A549 treated with CpdA at 1 μM for 4 hours (cell line): ENCODE results near the gene HS1BP3. TPM values are rescaled to one million over a fixed set of nuclear protein-coding genes. Genes with fewer than 3 reads are reported as not detected.

Experiments used
- total RNA-seq: library from RNA; stranded (reverse); fragments of 200-300 nt; extraction: Qiagen RNA extraction; gene quantifications from 5 replicates; pipeline ENCODE4 v1.2.3, GENCODE V29; 2022; ENCODE audit warnings: low read depth

HS1BP3 gene
- 35.6 to 41.5 TPM (median 41.1 TPM) in 5 replicates for total RNA-seq

DNA sequence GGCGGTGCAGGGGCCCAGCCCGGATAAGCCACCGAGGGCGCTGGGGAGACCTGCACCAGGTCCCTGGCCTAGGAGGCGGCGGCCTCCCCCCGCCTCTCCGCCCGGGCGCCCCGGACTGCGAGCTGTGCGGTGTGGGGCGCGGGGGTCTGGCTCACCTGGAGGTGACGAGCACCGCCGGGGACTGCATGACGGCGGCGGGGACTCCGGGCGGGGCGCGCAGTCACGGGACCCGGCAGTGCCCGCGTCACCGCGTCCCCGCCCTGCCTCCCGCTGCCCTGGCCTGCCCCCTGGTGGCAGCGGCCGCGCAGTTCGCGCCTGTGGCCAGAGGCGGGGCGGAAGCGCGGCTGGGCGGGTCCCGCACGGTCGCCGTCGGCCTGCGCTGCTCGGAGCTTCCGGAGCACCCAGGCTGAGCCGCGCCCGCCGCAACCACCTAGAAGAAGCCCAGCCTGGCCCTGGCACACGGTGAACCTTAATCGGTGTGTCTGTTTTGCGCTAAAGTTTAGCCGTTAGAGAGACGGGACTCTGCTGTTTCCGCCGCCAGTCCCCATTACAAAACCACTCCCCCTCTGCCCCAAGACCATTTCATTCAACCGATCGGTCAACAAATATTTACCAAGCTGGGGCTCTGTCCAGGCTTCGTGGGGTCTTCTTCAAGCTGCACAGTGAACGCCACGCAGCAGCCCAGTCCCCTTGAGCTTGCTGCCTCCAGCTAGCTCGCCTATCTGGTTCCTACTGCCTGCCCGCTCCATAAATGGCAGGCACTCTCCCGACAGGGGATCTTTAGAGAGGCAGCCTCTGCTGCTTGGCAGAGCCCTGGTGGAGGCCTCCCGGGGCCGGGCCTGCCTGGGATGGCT is at the start of gene HS1BP3:
Gene HS1BP3, minus strand, starts transcription at position 222 of the 854 bp plus-strand sequence. Its CDS starts 35 bp downstream, at position 187.

GRCh38 chr2:20666304-20667150 is 15.6 kb upstream of the HS1BP3 start, which contains the start of gene GDF7:
Gene GDF7, plus strand, starts transcription at chr2:20667144. Its CDS starts 96 bp downstream, at chr2:20667240.

Other genes with a start within 250 kb of the HS1BP3 start
- gene RHOB, start 204.0 kb downstream of the HS1BP3 start, total RNA-seq = 113 to 194 TPM (median 184 TPM) in 5 replicates
- gene GDF7, start 16.0 kb upstream of the HS1BP3 start, total RNA-seq = 0.02 to 0.06 TPM (median 0.03 TPM) in 5 replicates
- 16.5 to 20.5 TPM (median 19.6 TPM) in 5 replicates for gene LDAH, start 172.0 kb upstream of the HS1BP3 start, total RNA-seq